IMR-90 (cell line): ENCODE results near the gene STAC3. TPM values are rescaled to one million over a fixed set of nuclear protein-coding genes. Genes with fewer than 3 reads are reported as not detected.

Source experiments
- BHLHE40 ChIP-seq: fragments of 150-350 bp; IDR thresholded peaks from 2 replicates; pipeline ENCODE4 v1.6.1; 2016; ENCODE audit warnings: mild to moderate bottlenecking, low read depth, low read length
- CHD1 ChIP-seq: IDR thresholded peaks from 2 replicates; pipeline ENCODE4 v1.6.1; 2012; ENCODE audit warnings: low read depth, low read length, improper control_type of control experiment
- MAZ ChIP-seq: IDR thresholded peaks from 2 replicates; pipeline ENCODE4 v1.6.1; 2012; ENCODE audit warnings: low read depth, mild to moderate bottlenecking, low read length, improper control_type of control experiment, moderate library complexity, borderline replicate concordance
- MXI1 ChIP-seq: IDR thresholded peaks from 2 replicates; pipeline ENCODE4 v1.6.1; 2012; ENCODE audit warnings: low read depth, mild to moderate bottlenecking, low read length, moderate library complexity, borderline replicate concordance
- RAD21 ChIP-seq: IDR thresholded peaks from 2 replicates; pipeline ENCODE4 v1.6.1; 2012; ENCODE audit warnings: low read length, improper control_type of control experiment
- polyA plus RNA-seq, 3 experiments: library from polyadenylated mRNA; depleted of rRNA; stranded (reverse); fragments of >200 nt; gene quantifications; 2 replicates each; pipeline ENCODE4 v1.2.3, GENCODE V29; 2012; ENCODE audit warnings: low replicate concordance in 1 of 3
- total RNA-seq: library from RNA; depleted of rRNA; stranded (reverse); fragments of >200 nt; gene quantifications from 2 replicates; pipeline ENCODE4 v1.2.3, GENCODE V29; 2012

The STAC3 gene
- total and polyA plus RNA-seq, 2 of the 4 experiments (the other 2 are of a cell fraction): 0.18 to 0.67 TPM

DNA sequence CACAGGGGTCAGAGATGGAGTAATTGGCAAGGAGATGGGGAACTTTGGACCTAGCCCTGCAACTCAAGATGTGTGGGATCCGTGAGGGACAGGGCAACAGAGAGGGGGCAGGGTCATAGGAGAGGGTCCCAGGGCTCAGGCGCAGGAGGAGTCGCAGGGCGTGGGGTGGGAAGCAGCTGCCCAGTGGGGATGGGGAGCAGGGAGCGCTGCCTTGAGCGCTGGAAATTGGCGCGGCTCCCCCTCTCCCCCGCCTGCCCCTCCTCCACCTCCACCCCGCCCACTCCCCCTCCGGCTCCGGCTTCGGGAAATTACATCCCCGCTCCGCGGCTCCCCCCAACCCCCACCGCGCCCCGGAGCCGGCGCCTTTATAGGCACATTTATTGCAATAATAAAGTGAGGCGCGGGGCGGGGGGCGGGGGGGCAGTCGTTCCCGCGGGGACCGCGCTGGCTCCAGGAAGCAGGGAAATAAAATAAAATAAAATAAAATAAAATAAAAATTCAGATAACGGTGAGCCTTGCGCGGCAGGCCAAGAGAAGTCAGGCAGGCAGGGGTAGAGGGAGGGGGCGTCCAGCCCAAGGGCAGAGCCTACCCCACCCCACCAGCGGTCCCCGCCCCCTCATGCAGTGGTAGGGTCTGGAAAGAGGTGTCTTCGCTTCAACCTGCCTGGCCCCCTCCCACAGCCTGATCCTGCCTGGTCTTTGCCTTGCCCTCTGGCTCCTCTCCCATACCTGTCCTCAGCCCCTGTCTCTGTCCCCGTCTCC is 30.8 kb downstream of the STAC3 start (continued):
- TF ChIP-seq RAD21 (no peak), CHD1 (no peak), BHLHE40 (no peak), MAZ (no peak), MXI1 (no peak)
